Mononuclear cell (primary cell): Measurements from ENCODE around the gene C2orf42. TPM values are rescaled to one million over a fixed set of nuclear protein-coding genes. Genes with fewer than 3 reads are reported as not detected.
A peak's percentile ranks its signal among the peaks of the same experiment; 100 is the strongest.
"Not testable (repeated sequence)": the region's sequence is repeated elsewhere in the genome, so short reads cannot be mapped to it uniquely, and the experiment has no call there.

Experiments used
- H3K27me3 ChIP-seq: 2 replicates; pipeline ENCODE4 v1.6.0; 2011; ENCODE audit warnings: low read length, control low read depth; ENCODE audit not compliant: insufficient read depth
- H3K4me1 ChIP-seq: 2 replicates; pipeline ENCODE4 v1.5.1; 2011; ENCODE audit warnings: mild to moderate bottlenecking, low read length, control low read depth; ENCODE audit not compliant: insufficient read depth
- H3K4me3 ChIP-seq: 2 replicates; pipeline ENCODE4 v1.5.1; 2011; ENCODE audit warnings: mild to moderate bottlenecking, low read length, moderate library complexity
- H3K9me3 ChIP-seq: 2 replicates; pipeline ENCODE4 v1.5.1; 2011; ENCODE audit warnings: low read depth, mild to moderate bottlenecking, control low read depth, low read length
- total RNA-seq: library from RNA; depleted of rRNA; stranded (reverse); fragments of >200 nt; gene quantifications from one replicate; pipeline ENCODE4 v1.2.3, GENCODE V29; 2012

The C2orf42 gene
- total RNA-seq, 1 donor, result 19.6 TPM

- Histone ChIP-seq H3K4me3 (no peak overlapping the region), H3K27me3 (no peaks in the 10 kb centered on the region), H3K4me1 (peaks cover 33% of the 10 kb centered on the region), H3K9me3 (no peaks in the 10 kb centered on the region)
These were observed 46.2 kb downstream of the C2orf42 start for GRCh38 chr2:70144443-70145143.

GRCh38 chr2:70143314-70144150 lies 47.3 kb downstream of the C2orf42 start:
- H3K27me3 ChIP-seq, result no peaks in the 10 kb centered on the region
- H3K4me3 ChIP-seq, result peak overlapping the region; percentile 42
- H3K4me1 ChIP-seq, result peaks cover 37% of the 10 kb centered on the region
- no peaks in the 10 kb centered on the region for H3K9me3 ChIP-seq

GRCh38 chr2:70142590-70143313 lies 48.1 kb downstream of the C2orf42 start:
- Histone ChIP-seq H3K4me3 (peak overlapping the region; percentile 42), H3K27me3 (no peaks in the 10 kb centered on the region), H3K4me1 (peaks cover 43% of the 10 kb centered on the region), H3K9me3 (no peaks in the 10 kb centered on the region)

GRCh38 chr2:70141902-70142589 lies 48.8 kb downstream of the C2orf42 start:
- H3K4me3 ChIP-seq, result peak overlapping the region; percentile 50
- H3K9me3 ChIP-seq, result no peaks in the 10 kb centered on the region
- no peaks in the 10 kb centered on the region for H3K27me3 ChIP-seq
- peaks cover 50% of the 10 kb centered on the region for H3K4me1 ChIP-seq

GRCh38 chr2:70141212-70141901 lies 49.5 kb downstream of the C2orf42 start:
- Histone ChIP-seq H3K4me3 (peak overlapping the region; percentile 50), H3K4me1 (peaks cover 57% of the 10 kb centered on the region), H3K9me3 (no peaks in the 10 kb centered on the region), H3K27me3 (no peaks in the 10 kb centered on the region)

- H3K9me3 ChIP-seq, result no peaks in the 10 kb centered on the region
- H3K4me3 ChIP-seq, result no peak overlapping the region
- H3K27me3 ChIP-seq, result no peaks in the 10 kb centered on the region
- H3K4me1 ChIP-seq, result peaks cover 62% of the 10 kb centered on the region
These were observed 50.0 kb downstream of the C2orf42 start for GRCh38 chr2:70140791-70141211.

- H3K27me3 ChIP-seq, H3K4me3 ChIP-seq, H3K9me3 ChIP-seq: not testable (repeated sequence)
- peaks cover 86% of the 10 kb centered on the region for H3K4me1 ChIP-seq
These were observed 56.4 kb downstream of the C2orf42 start for GRCh38 chr2:70134323-70134983.

GRCh38 chr2:70133491-70134322 lies 57.1 kb downstream of the C2orf42 start:
- no peaks in the 10 kb centered on the region for H3K27me3 ChIP-seq

GRCh38 chr2:70133127-70133452 lies 57.7 kb downstream of the C2orf42 start:
- Histone ChIP-seq H3K9me3 (no peaks in the 10 kb centered on the region), H3K27me3 (no peaks in the 10 kb centered on the region), H3K4me3 (no peak overlapping the region), H3K4me1 (peaks cover 85% of the 10 kb centered on the region)

More at GRCh38 chr2:70133491-70134322, 57.1 kb downstream of the C2orf42 start:
- H3K4me1 ChIP-seq, result peaks cover 84% of the 10 kb centered on the region
- H3K4me3 ChIP-seq, result no peak overlapping the region
- H3K9me3 ChIP-seq, result no peaks in the 10 kb centered on the region

- H3K27me3 ChIP-seq, result no peaks in the 10 kb centered on the region
- peaks cover 85% of the 10 kb centered on the region for H3K4me1 ChIP-seq
- H3K9me3 ChIP-seq, result no peaks in the 10 kb centered on the region
- peak overlapping the region; percentile 43 for H3K4me3 ChIP-seq
These were observed 58.3 kb downstream of the C2orf42 start for GRCh38 chr2:70132244-70133126.

- Histone ChIP-seq H3K4me3 (peak overlapping the region; percentile 43), H3K4me1 (peaks cover 85% of the 10 kb centered on the region)
- H3K27me3 ChIP-seq, H3K9me3 ChIP-seq: not testable (repeated sequence)
These were observed 59.3 kb downstream of the C2orf42 start for GRCh38 chr2:70131344-70132143.

- H3K9me3 ChIP-seq, result no peaks in the 10 kb centered on the region
- no peak overlapping the region for H3K4me3 ChIP-seq
- H3K27me3 ChIP-seq, result no peaks in the 10 kb centered on the region
- H3K4me1 ChIP-seq, result peaks cover 77% of the 10 kb centered on the region
These were observed 62.8 kb downstream of the C2orf42 start for GRCh38 chr2:70128005-70128404.
